Prostate gland (tissue), 2 donors: ENCODE data around the gene PC. TPM values are rescaled to one million over a fixed set of nuclear protein-coding genes. Genes with fewer than 3 reads are reported as not detected.
A peak's percentile ranks its signal among the peaks of the same experiment; 100 is the strongest.

Experiments
- DNase-seq: peaks from one replicate; pipeline ENCODE4 v3.0.0-alpha.2; 2019; ENCODE audit warnings: low spot score
- H3K27ac ChIP-seq, 2 donors: fragments of 200-600 bp; sonication (generic); 2 replicates each; pipeline ENCODE4 v1.5.1; 2017 to 2019
- H3K27me3 ChIP-seq: fragments of 200-600 bp; sonication (generic); replicated peaks from 2 replicates; pipeline ENCODE4 v1.5.1; 2019; ENCODE audit not compliant: insufficient read depth
- H3K36me3 ChIP-seq, 2 donors: fragments of 200-600 bp; sonication (generic); 1 replicate in 1 of 2; 2 replicates in 1 of 2; pipeline versions ENCODE4 v1.5.1 to v1.8.1; 2017 to 2019
- H3K4me1 ChIP-seq: fragments of 200-600 bp; sonication (generic); replicated peaks from 2 replicates; pipeline ENCODE4 v1.5.1; 2019
- H3K4me3 ChIP-seq, 2 donors: fragments of 200-600 bp; sonication (generic); 2 replicates each; pipeline ENCODE4 v1.5.1; 2017 to 2019
- H3K9me3 ChIP-seq: fragments of 200-600 bp; sonication (generic); 2 replicates; pipeline ENCODE4 v1.5.1; 2017
- POLR2A ChIP-seq: fragments of 450-650 bp; IDR thresholded peaks from one replicate; pipeline ENCODE4 v1.6.1; 2016; ENCODE audit warnings: antibody characterized with exemption, mild to moderate bottlenecking
- POLR2AphosphoS5 ChIP-seq: sonication (generic); formaldehyde crosslinking; IDR thresholded peaks from one replicate; pipeline ENCODE4 v1.6.1; 2017; ENCODE audit warnings: antibody characterized with exemption
- WGBS: methylation state at CpG from one replicate; pipeline ENCODE4 v1.1.5; 2018; 5-methylcytosine and 5-hydroxymethylcytosine counted together
- intact Hi-C: fragments of 100-400 bp; cut with DNase I; formaldehyde crosslinking; loops from one replicate; pipeline ENCODE4 v1.14.2; 2022
- total RNA-seq, 2 donors: library from RNA; depleted of rRNA; stranded (reverse); fragments of >200 nt; gene quantifications; one replicate each; pipeline ENCODE4 v1.1.0, GENCODE V29; 2016
- TF ChIP-seq, protein P1 (sequence below), 4 experiments: fragments of 200-600 bp in 2 of 4; fragments of 450-650 bp in 2 of 4; sonication (generic) in 2 of 4; IDR thresholded peaks; 1 replicate in 3 of 4; 2 replicates in 1 of 4; pipeline ENCODE4 v1.5.1; 2016 to 2019; ENCODE audit warnings: antibody characterized with exemption in 4 of 4, mild to moderate bottlenecking in 2 of 4, moderate library complexity in 2 of 4

The PC gene
- total RNA-seq, 2 donors from 2014 or later: 42.8 to 43.4 TPM

GRCh38 chr11:66845143-66845875 is 112.9 kb downstream of the PC start:
- TF ChIP-seq POLR2A (no peak), POLR2AphosphoS5 (no peak)
- TF ChIP-seq, protein P1, sequence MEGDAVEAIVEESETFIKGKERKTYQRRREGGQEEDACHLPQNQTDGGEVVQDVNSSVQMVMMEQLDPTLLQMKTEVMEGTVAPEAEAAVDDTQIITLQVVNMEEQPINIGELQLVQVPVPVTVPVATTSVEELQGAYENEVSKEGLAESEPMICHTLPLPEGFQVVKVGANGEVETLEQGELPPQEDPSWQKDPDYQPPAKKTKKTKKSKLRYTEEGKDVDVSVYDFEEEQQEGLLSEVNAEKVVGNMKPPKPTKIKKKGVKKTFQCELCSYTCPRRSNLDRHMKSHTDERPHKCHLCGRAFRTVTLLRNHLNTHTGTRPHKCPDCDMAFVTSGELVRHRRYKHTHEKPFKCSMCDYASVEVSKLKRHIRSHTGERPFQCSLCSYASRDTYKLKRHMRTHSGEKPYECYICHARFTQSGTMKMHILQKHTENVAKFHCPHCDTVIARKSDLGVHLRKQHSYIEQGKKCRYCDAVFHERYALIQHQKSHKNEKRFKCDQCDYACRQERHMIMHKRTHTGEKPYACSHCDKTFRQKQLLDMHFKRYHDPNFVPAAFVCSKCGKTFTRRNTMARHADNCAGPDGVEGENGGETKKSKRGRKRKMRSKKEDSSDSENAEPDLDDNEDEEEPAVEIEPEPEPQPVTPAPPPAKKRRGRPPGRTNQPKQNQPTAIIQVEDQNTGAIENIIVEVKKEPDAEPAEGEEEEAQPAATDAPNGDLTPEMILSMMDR (IDR thresholded peaks at IDR 0.05): no peak
- WGBS: 91% methylated on average over 15 of the region's 15 CpGs
- Histone ChIP-seq H3K27ac (no peak overlapping the region), H3K9me3 (no peaks in the 10 kb centered on the region), H3K4me1 (peaks cover 13% of the 10 kb centered on the region), H3K4me3 (no peak overlapping the region), H3K36me3 (no peaks in the 10 kb centered on the region), H3K27me3 (no peaks in the 10 kb centered on the region)
- intact Hi-C loops: no loop called here
- no peak for DNase-seq

DNA sequence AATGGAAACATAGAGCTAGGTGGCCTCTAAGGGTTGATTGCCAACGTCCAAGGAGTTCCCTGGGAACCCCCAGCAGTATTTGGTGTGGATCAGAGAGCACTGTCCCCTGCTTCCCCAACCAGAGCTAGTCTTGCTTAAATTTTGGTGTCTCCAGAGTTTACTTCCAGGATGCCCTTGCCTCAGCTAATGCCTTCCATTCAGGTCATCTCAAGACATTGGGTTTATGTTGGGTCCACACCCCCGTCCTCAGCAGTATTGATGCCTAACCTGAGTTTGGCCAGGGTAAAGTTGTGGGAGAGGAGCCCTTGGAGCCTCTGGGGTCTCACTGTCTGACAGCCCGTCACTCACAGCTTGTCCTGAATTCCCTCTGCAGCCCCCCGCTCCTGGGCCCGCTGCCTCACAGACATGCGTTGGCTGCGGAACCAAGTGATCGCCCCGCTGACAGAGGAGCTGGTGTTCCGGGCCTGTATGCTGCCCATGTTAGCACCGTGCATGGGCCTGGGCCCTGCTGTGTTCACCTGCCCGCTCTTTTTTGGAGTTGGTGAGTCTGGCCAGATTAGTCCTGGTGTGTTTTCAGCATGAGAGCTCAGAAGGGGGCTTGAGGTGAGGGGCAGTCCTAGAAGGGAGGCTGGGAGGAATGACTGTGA is 113.6 kb downstream of the PC start:
- Histone ChIP-seq H3K9me3 (no peaks in the 10 kb centered on the region), H3K4me1 (peaks cover 13% of the 10 kb centered on the region), H3K4me3 (no peak overlapping the region), H3K27me3 (no peaks in the 10 kb centered on the region), H3K36me3 (no peaks in the 10 kb centered on the region), H3K27ac (no peak overlapping the region)
- TF ChIP-seq POLR2AphosphoS5 (no peak), POLR2A (no peak)
- 83% methylated on average over 12 of the region's 12 CpGs for WGBS
- DNase-seq: no peak
- intact Hi-C loops: loop anchor here (5.0 kb wide), 1 partner anchor 38 kb away; no protein-coding TSS in a partner anchor

DNA sequence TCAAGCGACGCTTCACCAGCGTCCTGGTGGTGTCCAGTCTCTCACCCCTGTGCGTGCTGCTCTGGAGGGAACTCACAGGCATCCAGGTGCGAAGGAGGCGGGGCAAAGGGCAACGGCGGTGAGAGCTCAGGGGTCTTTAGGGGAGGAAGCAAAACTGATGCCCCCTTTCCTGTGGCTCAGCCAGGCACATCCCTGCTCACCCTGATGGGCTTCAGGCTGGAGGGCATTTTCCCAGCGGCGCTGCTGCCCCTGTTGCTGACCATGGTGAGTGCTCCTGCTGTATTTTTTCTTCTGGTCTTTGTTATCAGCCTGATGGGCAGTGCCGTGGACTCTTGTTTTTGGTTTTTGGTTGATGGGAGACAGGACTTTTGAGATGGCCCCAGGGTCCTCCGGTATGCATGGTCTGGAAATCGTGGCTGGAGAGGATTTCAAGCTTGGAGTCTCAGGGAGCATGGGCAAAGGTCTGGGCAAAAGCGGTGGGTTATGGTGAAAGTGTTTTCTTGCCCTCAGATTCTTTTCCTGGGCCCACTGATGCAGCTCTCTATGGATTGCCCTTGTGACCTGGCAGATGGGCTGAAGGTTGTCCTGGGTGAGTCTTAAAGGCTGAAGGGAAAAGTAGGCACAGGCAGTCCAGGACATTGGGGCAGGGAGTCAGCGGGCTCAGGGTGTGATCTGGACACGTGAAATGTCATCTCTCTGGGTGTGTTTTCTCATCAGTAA is 114.2 kb downstream of the PC start:
- no peak for DNase-seq
- Histone ChIP-seq H3K27me3 (no peaks in the 10 kb centered on the region), H3K4me1 (peaks cover 13% of the 10 kb centered on the region), H3K4me3 (peak overlapping the region; percentile 92 to 99), H3K36me3 (no peaks in the 10 kb centered on the region), H3K27ac (peak overlapping the region; percentile 93 to 96), H3K9me3 (no peaks in the 10 kb centered on the region)
- no peak for TF ChIP-seq POLR2A
- TF ChIP-seq, protein P1 (IDR thresholded peaks at IDR 0.05): no peak
- intact Hi-C loops: loop anchor here (5.0 kb wide), 1 partner anchor 38 kb away; no protein-coding TSS in a partner anchor
- WGBS: 14% methylated on average over 16 of the region's 16 CpGs

DNA sequence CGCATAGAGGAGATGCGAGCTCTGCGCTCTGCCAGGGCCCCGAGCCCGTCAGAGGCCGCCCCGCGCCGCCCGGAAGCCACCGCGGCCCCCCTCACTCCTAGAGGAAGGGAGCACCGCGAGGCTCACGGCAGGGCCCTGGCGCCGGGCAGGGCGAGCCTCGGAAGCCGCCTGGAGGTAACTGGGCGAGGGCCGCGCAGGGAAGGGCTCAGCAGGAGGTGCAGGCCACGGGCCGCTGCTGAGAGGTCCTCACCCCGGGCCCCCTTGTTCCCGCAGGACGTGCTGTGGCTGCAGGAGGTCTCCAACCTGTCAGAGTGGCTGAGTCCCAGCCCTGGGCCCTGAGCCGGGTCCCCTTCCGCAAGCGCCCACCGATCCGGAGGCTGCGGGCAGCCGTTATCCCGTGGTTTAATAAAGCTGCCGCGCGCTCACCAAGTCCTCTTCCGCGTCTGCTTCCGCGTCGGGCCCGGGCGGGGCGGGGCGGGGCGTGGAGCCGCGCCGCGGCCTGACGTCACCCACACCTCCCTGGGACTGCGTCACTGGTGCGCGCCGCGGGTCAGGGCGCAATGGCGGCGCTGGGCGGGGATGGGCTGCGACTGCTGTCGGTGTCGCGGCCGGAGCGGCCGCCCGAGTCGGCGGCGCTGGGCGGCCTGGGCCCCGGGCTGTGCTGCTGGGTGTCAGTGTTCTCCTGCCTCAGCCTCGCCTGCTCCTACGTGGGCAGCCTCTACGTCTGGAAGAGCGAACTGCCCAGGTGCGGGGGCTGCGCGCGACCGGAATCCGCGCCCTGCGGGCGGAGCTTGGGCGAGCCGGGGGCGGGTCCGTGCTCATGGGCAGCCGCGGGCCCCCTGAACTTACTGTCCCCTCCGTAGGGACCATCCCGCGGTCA is 115.0 kb downstream of the PC start, which contains the start of gene RCE1:
Gene RCE1 (plus strand): TSS at position 546 of the 880 bp plus-strand sequence. CDS start 15 bp downstream, at position 561.
- intact Hi-C loops: loop anchor here (5.0 kb wide), 1 partner anchor 39 kb away; no protein-coding TSS in a partner anchor
- H3K27me3 ChIP-seq: no peaks in the 10 kb centered on the region
- DNase-seq: peak; percentile 85
- peak within 1 kb of the TSS; percentile 92 to 99 for H3K4me3 ChIP-seq
- peak within 1 kb of the TSS; percentile 93 to 96 for H3K27ac ChIP-seq
- under 1% methylated on average over 80 of the region's 98 CpGs for WGBS
- peak; percentile 91 for TF ChIP-seq POLR2A
- TF ChIP-seq POLR2AphosphoS5: peak; percentile 79
- TF ChIP-seq, protein P1 (IDR thresholded peaks at IDR 0.05): peak in 1 of 4 experiments; percentile 12
- H3K9me3 ChIP-seq: no peaks in the 10 kb centered on the region
- H3K4me1 ChIP-seq: peaks cover 13% of the 10 kb centered on the region
- no peaks in the 10 kb centered on the region for H3K36me3 ChIP-seq
